LoVo (cell line): ENCODE results near the gene RAP1GAP.
"Not testable (repeated sequence)": the region's sequence is repeated elsewhere in the genome, so short reads cannot be mapped to it uniquely, and the experiment has no call there.

Experiments used
- DNase-seq: peaks from one replicate; pipeline ENCODE4 v3.0.0-alpha.2; 2016; ENCODE audit warnings: low spot score

Gene RAP1GAP

GRCh38 chr1:21568809-21569385 is 100.3 kb downstream of the RAP1GAP start:
- DNase-seq: no peak

- no peak for DNase-seq
Observed at GRCh38 chr1:21568006-21568746, 101.0 kb downstream of the RAP1GAP start.

- DNase-seq: no peak
Observed at GRCh38 chr1:21567241-21568005, 101.7 kb downstream of the RAP1GAP start.

- DNase-seq: not testable (repeated sequence)
Observed at GRCh38 chr1:21566361-21566760, 102.8 kb downstream of the RAP1GAP start.

DNA sequence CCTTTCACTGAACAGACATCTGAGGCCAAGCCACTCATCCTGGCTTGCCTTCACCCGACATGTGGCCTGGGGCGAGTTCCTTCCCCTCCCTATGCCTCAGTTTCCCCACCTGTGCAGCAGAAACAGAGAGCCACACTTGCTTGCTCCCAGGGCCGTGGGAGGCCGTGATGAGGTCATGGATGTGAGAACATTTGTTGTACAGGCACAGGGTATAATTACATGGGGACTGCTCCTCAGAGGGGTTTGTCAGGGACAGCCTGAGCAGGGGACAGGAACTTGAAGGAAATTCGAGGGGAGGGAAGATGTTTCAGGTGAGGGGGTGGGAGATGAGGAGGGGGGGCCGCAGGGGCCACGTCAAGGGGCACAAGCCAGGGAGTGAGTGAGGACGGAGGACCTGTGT is 103.9 kb downstream of the RAP1GAP start:
- no peak for DNase-seq

GRCh38 chr1:21564521-21565095 is 104.5 kb downstream of the RAP1GAP start:
- DNase-seq: no peak

GRCh38 chr1:21563971-21564370 is 105.2 kb downstream of the RAP1GAP start:
- no peak for DNase-seq

GRCh38 chr1:21562896-21563295 is 106.3 kb downstream of the RAP1GAP start:
- no peak for DNase-seq

- no peak for DNase-seq
Observed at GRCh38 chr1:21560916-21561638, 108.1 kb downstream of the RAP1GAP start.

GRCh38 chr1:21559788-21560567 is 109.2 kb downstream of the RAP1GAP start:
- no peak for DNase-seq

- no peak for DNase-seq
Observed at GRCh38 chr1:21553116-21553926, 115.8 kb downstream of the RAP1GAP start.

- DNase-seq: no peak
Observed at GRCh38 chr1:21552715-21553114, 116.4 kb downstream of the RAP1GAP start.

- no peak for DNase-seq
Observed at GRCh38 chr1:21550866-21551475, 118.2 kb downstream of the RAP1GAP start.

DNA sequence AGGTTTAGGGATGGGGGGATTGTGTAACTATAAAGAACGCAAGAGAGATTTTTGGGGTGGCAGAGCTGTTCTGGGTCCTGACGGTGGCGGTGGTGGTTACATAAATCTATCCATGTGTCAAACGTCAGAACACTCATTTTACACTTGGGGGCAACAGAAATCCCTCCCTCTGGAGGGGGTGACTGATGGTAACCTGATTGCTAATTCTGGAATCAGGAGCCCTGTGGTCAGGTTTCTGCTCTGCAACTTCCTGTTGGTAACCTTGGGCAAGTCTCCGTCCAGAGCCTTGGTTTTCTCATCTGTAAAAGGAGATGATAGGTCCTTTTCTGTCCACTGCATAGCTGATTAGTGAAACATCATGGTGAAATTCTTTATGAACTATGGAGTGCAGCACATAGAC is 119.1 kb downstream of the RAP1GAP start:
- DNase-seq: no peak

GRCh38 chr1:21547876-21548275 is 121.3 kb downstream of the RAP1GAP start:
- DNase-seq: no peak
